Caco-2 (cell line): Measurements from ENCODE around the gene MRAP. TPM values are rescaled to one million over a fixed set of nuclear protein-coding genes. Genes with fewer than 3 reads are reported as not detected.

Experiments
- BruUV-seq: library from RNA; stranded (reverse); fragments of 400-500 nt; replicated peaks from 2 replicates; lab custom pipeline; 2021; lab: Mats Ljungman, UMichigan
- CTCF ChIA-PET: fragments of 300-600 bp; sonication (Branson Sonifier 250); formaldehyde crosslinking; loops from one replicate; lab custom pipeline; 2022; ENCODE audit warnings: antibody characterized with exemption; lab: Charles Lee
- POLR2A ChIA-PET: fragments of 300-600 bp; sonication (Branson Sonifier 250); formaldehyde crosslinking; loops from one replicate; lab custom pipeline; 2022; ENCODE audit warnings: antibody characterized with exemption; lab: Charles Lee
- DNase-seq, 2 experiments: peaks; one replicate each; pipeline versions ENCODE4 v3.0.0 to v3.0.0-alpha.2; 2020 to 2022
- H3K27me3 ChIP-seq: replicated peaks from 2 replicates; pipeline ENCODE4 v1.6.0; 2011; ENCODE audit warnings: low read length; ENCODE audit not compliant: control insufficient read depth, insufficient read depth
- H3K36me3 ChIP-seq: 2 replicates; pipeline ENCODE4 v1.5.1; 2011; ENCODE audit warnings: low read length; ENCODE audit not compliant: control insufficient read depth, insufficient read depth
- H3K4me1 ChIP-seq: fragments of 250-450 bp; sonication (Bioruptor Pico); 2 replicates; pipeline ENCODE4 v1.5.1; 2020; ENCODE audit warnings: mild to moderate bottlenecking
- H3K4me3 ChIP-seq: 2 replicates; pipeline ENCODE4 v1.5.1; 2011; ENCODE audit warnings: low read depth, mild to moderate bottlenecking, control low read depth, low read length
- H3K9me3 ChIP-seq: fragments of 250-450 bp; sonication (Bioruptor Pico); 2 replicates; pipeline ENCODE4 v1.5.1; 2020; ENCODE audit warnings: mild to moderate bottlenecking, moderate library complexity
- H3K27ac Mint-ChIP-seq: one replicate; pipeline ENCODE4 v1.8.0; 2022; ENCODE audit warnings: mixed read lengths; ENCODE audit not compliant: unreplicated experiment
- H3K27me3 Mint-ChIP-seq: one replicate; pipeline ENCODE4 v1.8.0; 2022; ENCODE audit warnings: mixed read lengths; ENCODE audit not compliant: insufficient read depth, unreplicated experiment
- H3K36me3 Mint-ChIP-seq: one replicate; pipeline ENCODE4 v1.8.0; 2022; ENCODE audit warnings: mild to moderate bottlenecking, mixed read lengths; ENCODE audit not compliant: insufficient read depth, unreplicated experiment
- H3K4me1 Mint-ChIP-seq: one replicate; pipeline ENCODE4 v1.8.0; 2022; ENCODE audit warnings: low read depth, mixed read lengths; ENCODE audit not compliant: unreplicated experiment
- H3K4me3 Mint-ChIP-seq: one replicate; pipeline ENCODE4 v1.8.0; 2022; ENCODE audit warnings: mild to moderate bottlenecking, moderate library complexity, mixed read lengths; ENCODE audit not compliant: unreplicated experiment
- H3K9me3 Mint-ChIP-seq: one replicate; pipeline ENCODE4 v1.8.0; 2022; ENCODE audit warnings: mixed read lengths; ENCODE audit not compliant: unreplicated experiment
- CTCF ChIP-seq, 2 experiments: fragments of 200-600 bp in 1 of 2; IDR thresholded peaks; 1 replicate in 1 of 2; 2 replicates in 1 of 2; pipeline versions ENCODE4 v1.5.1 to v1.8.0; 2011 to 2022; ENCODE audit warnings: antibody characterized with exemption in 1 of 2, control low read depth in 1 of 2, inconsistent platforms in 1 of 2, low read depth in 1 of 2, low read length in 1 of 2, mild to moderate bottlenecking in 1 of 2, moderate library complexity in 1 of 2; ENCODE audit not compliant: insufficient read depth in 1 of 2, severe bottlenecking in 1 of 2, unreplicated experiment in 1 of 2
- intact Hi-C: fragments of 100-400 bp; cut with micrococcal nuclease; formaldehyde crosslinking; loops from one replicate; pipeline ENCODE4 v1.10.0; 2022; ENCODE audit not compliant: unreplicated experiment
- total RNA-seq: library from RNA; stranded (reverse); gene quantifications from 2 replicates; pipeline ENCODE4 v1.2.3, GENCODE V29; 2022

Gene MRAP
- total RNA-seq, 1 experiment from 2014 or later = not detected

- H3K27me3 Mint-ChIP-seq = no peaks in the 10 kb centered on the region
- BruUV-seq = no TSS peak
- no peaks in the 10 kb centered on the region for H3K9me3 ChIP-seq
- no peak overlapping the region for H3K4me3 Mint-ChIP-seq
- H3K4me1 Mint-ChIP-seq = no peaks in the 10 kb centered on the region
- H3K4me1 ChIP-seq = no peaks in the 10 kb centered on the region
- CTCF ChIA-PET = no interaction called here
- no peak overlapping the region for H3K27ac Mint-ChIP-seq
- no peak for TF ChIP-seq CTCF (IDR thresholded peaks at IDR 0.05; ENCODE audit: insufficient read depth in 1 of 2, low read depth in 1 of 2, low read length in 1 of 2, severe bottlenecking in 1 of 2, unreplicated experiment in 1 of 2)
- H3K27me3 ChIP-seq = no peaks in the 10 kb centered on the region
- H3K9me3 Mint-ChIP-seq = no peaks in the 10 kb centered on the region
- POLR2A ChIA-PET = no interaction called here
- intact Hi-C loops = no loop called here
- no peak for DNase-seq
- H3K36me3 ChIP-seq = no peaks in the 10 kb centered on the region
- H3K4me3 ChIP-seq = no peak overlapping the region
- H3K36me3 Mint-ChIP-seq = peaks cover 3% of the 10 kb centered on the region
These were observed 1.5 kb downstream of the MRAP start for GRCh38 chr21:32300117-32300681.

GRCh38 chr21:32301596-32301995 is 2.9 kb downstream of the MRAP start:
- TF ChIP-seq CTCF (IDR thresholded peaks at IDR 0.05; ENCODE audit: insufficient read depth in 1 of 2, low read depth in 1 of 2, low read length in 1 of 2, severe bottlenecking in 1 of 2, unreplicated experiment in 1 of 2) = no peak
- POLR2A ChIA-PET = no interaction called here
- H3K27me3 Mint-ChIP-seq = no peaks in the 10 kb centered on the region
- intact Hi-C loops = no loop called here
- Histone ChIP-seq H3K36me3 (no peaks in the 10 kb centered on the region), H3K4me1 (no peaks in the 10 kb centered on the region), H3K9me3 (no peaks in the 10 kb centered on the region), H3K4me3 (no peak overlapping the region), H3K27me3 (no peaks in the 10 kb centered on the region)
- peaks cover 15% of the 10 kb centered on the region for H3K36me3 Mint-ChIP-seq
- BruUV-seq = no TSS peak
- DNase-seq = no peak
- CTCF ChIA-PET = no interaction called here
- H3K4me3 Mint-ChIP-seq = no peak overlapping the region
- no peaks in the 10 kb centered on the region for H3K4me1 Mint-ChIP-seq
- no peaks in the 10 kb centered on the region for H3K9me3 Mint-ChIP-seq
- H3K27ac Mint-ChIP-seq = peak overlapping the region; percentile 5

GRCh38 chr21:32302560-32302959 is 3.9 kb downstream of the MRAP start:
- intact Hi-C loops = no loop called here
- BruUV-seq = no TSS peak

More at GRCh38 chr21:32302560-32302959, 3.9 kb downstream of the MRAP start:
- H3K27me3 ChIP-seq = no peaks in the 10 kb centered on the region
- H3K4me1 Mint-ChIP-seq = no peaks in the 10 kb centered on the region
- H3K27me3 Mint-ChIP-seq = no peaks in the 10 kb centered on the region
- H3K4me1 ChIP-seq = no peaks in the 10 kb centered on the region
- no peak overlapping the region for H3K27ac Mint-ChIP-seq
- no peak for TF ChIP-seq CTCF (IDR thresholded peaks at IDR 0.05; ENCODE audit: insufficient read depth in 1 of 2, low read depth in 1 of 2, low read length in 1 of 2, severe bottlenecking in 1 of 2, unreplicated experiment in 1 of 2)
- no peaks in the 10 kb centered on the region for H3K9me3 Mint-ChIP-seq
- ChIA-PET CTCF (no interaction called here), POLR2A (no interaction called here)
- no peak overlapping the region for H3K4me3 Mint-ChIP-seq
- peaks cover 22% of the 10 kb centered on the region for H3K36me3 Mint-ChIP-seq
- no peak overlapping the region for H3K4me3 ChIP-seq
- no peaks in the 10 kb centered on the region for H3K36me3 ChIP-seq
- no peak for DNase-seq
- H3K9me3 ChIP-seq = no peaks in the 10 kb centered on the region
